Caki2 (cell line): ENCODE measurements around the gene WFDC5. TPM values are rescaled to one million over a fixed set of nuclear protein-coding genes. Genes with fewer than 3 reads are reported as not detected.

Source experiments
- DNase-seq: peaks from one replicate; pipeline ENCODE4 v3.0.0-alpha.2; 2015; ENCODE audit warnings: low read depth
- in situ Hi-C: cut with HindIII; loops from 2 replicates; pipeline ENCODE4 v1.10.0; 2016; ENCODE audit warnings: low sequenced_read_pairs, low pct_unique_long_range_greater_than_20kb, mixed read lengths
- total RNA-seq: library from RNA; depleted of rRNA; stranded (reverse); fragments of >200 nt; shearing (Covaris generic); gene quantifications from 2 replicates; pipeline ENCODE4 v1.2.3, GENCODE V29; 2014; ENCODE audit warnings: low replicate concordance

The WFDC5 gene
- total RNA-seq, 1 experiment from 2014 or later: not detected

DNA sequence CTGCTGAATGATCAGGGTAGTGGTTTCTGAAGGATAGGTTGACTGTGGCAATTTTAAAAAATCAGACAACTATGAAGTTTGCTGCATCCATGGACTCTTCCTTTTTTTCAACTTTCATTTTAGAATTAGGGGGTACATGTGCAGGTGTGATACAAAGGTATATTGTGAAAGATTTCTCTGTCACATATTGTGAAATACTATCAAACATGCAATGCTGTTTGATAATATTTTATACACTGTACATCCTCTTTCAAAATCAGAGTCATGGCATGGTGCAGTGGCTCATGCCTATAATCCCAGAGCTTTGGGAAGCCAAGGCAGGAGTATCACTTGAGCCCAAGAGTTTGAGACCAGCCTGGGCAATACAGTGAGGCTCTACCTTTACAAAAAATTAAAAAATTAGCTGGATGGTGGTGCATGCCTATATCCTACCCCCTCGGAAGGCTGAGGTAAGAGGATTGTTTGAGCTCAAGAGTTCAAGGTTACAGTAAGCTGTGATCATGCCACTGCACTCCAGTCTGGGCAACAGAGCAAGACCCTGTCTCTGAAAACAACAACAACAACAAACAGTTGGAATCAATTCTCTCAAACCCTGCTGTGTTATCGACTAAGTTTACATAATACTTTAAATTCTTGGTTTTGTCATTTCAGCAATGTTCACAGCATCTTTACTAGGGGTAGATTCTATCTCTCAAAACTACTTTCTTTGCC, 4.7 kb upstream of the WFDC5 start:
- DNase-seq: no peak
- in situ Hi-C loops: loop anchor here (25.0 kb wide), 1 partner anchor 168 kb away; no protein-coding TSS in a partner anchor

GRCh38 chr20:45118028-45118427, 3.1 kb upstream of the WFDC5 start:
- DNase-seq: no peak
- in situ Hi-C loops: loop anchor here (25.0 kb wide), 1 partner anchor 169 kb away; no protein-coding TSS in a partner anchor

GRCh38 chr20:45117581-45117980, 2.6 kb upstream of the WFDC5 start:
- in situ Hi-C loops: loop anchor here (25.0 kb wide), 1 partner anchor 170 kb away; no protein-coding TSS in a partner anchor
- no peak for DNase-seq

- in situ Hi-C loops: loop anchor here (25.0 kb wide), 1 partner anchor 171 kb away; no protein-coding TSS in a partner anchor
Measured at GRCh38 chr20:45115829-45116228, 855 bp upstream of the WFDC5 start.

GRCh38 chr20:45115386-45115774, 406 bp upstream of the WFDC5 start:
- in situ Hi-C loops: loop anchor here (25.0 kb wide), 1 partner anchor 172 kb away; no protein-coding TSS in a partner anchor
- no peak for DNase-seq

More at GRCh38 chr20:45115829-45116228, 855 bp upstream of the WFDC5 start:
- DNase-seq: no peak

GRCh38 chr20:45113865-45114264, 1.1 kb downstream of the WFDC5 start:
- in situ Hi-C loops: loop anchor here (25.0 kb wide), 1 partner anchor 173 kb away; no protein-coding TSS in a partner anchor
- DNase-seq: no peak

- in situ Hi-C loops: loop anchor here (25.0 kb wide), 1 partner anchor 175 kb away; no protein-coding TSS in a partner anchor
- no peak for DNase-seq
Measured at GRCh38 chr20:45112754-45113153, 2.2 kb downstream of the WFDC5 start.

- no peak for DNase-seq
- in situ Hi-C loops: loop anchor here (25.0 kb wide), 1 partner anchor 175 kb away; no protein-coding TSS in a partner anchor
Measured at GRCh38 chr20:45111799-45112471, 3.0 kb downstream of the WFDC5 start.

- in situ Hi-C loops: loop anchor here (25.0 kb wide), 1 partner anchor 176 kb away; no protein-coding TSS in a partner anchor
Measured at GRCh38 chr20:45111285-45111684, 3.7 kb downstream of the WFDC5 start.

GRCh38 chr20:45110301-45110700, 4.7 kb downstream of the WFDC5 start:
- in situ Hi-C loops: loop anchor here (25.0 kb wide), 1 partner anchor 177 kb away; no protein-coding TSS in a partner anchor
- DNase-seq: no peak

More at GRCh38 chr20:45111285-45111684, 3.7 kb downstream of the WFDC5 start:
- DNase-seq: no peak

DNA sequence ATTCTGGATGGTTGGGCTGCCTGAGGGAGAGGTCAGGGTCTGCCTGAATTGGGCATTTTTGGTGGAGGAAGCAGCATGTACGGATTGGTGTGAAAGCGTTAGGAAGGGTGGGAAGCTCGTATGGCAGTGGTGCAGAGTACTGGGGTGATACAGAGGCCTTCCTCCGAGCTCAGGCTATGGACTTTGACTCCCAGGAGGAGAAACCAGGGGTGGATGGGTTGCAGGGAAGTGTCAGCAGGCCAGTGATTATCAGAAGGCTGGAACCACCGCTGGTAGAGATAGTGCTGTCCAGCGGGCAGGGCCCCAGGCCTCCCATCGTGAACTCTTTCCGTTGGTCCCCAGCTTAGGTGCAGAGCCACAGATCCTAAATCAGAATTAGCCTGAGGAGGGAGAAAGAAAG, 5.3 kb downstream of the WFDC5 start:
- in situ Hi-C loops: loop anchor here (25.0 kb wide), 1 partner anchor 178 kb away; no protein-coding TSS in a partner anchor
- no peak for DNase-seq

- in situ Hi-C loops: loop anchor here (25.0 kb wide), 1 partner anchor 182 kb away; no protein-coding TSS in a partner anchor
- no peak for DNase-seq
Measured at GRCh38 chr20:45105317-45105716, 9.7 kb downstream of the WFDC5 start.

GRCh38 chr20:45104786-45105185, 10.2 kb downstream of the WFDC5 start:
- DNase-seq: peak; percentile 95
- in situ Hi-C loops: loop anchor here (25.0 kb wide), 1 partner anchor 183 kb away; no protein-coding TSS in a partner anchor

GRCh38 chr20:45103072-45103471, 11.9 kb downstream of the WFDC5 start:
- no peak for DNase-seq
- in situ Hi-C loops: loop anchor here (25.0 kb wide), 1 partner anchor 184 kb away; no protein-coding TSS in a partner anchor

DNA sequence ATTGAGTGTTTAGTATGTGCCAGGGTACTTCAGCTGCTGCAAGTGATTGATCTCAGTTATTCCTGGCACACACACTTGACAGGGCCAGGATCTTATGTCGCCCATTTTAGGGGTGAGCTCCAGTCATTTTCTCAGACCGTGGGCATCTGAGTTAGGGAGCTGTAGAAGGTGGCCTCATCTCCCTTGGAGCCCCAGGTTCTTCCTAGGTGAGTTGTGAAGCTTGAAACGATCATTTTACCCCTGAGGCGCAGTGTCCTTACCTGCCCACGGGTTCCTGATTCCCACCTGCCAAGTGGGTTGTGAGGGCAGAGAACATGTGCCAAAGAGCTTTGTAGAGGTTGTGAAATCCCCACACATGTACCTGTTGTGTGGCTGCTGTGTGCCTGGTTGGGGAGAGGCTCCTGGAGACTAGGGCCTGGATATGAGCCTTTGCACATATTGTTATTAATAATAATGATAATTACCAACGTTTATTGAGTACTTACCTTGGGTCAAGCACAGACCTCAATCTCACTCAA, 13.6 kb downstream of the WFDC5 start:
- no peak for DNase-seq
- in situ Hi-C loops: loop anchor here (25.0 kb wide), 1 partner anchor 186 kb away; no protein-coding TSS in a partner anchor

GRCh38 chr20:45100563-45101245, 14.3 kb downstream of the WFDC5 start, which contains the start of gene KCNS1:
TSS of gene KCNS1 (minus strand) at chr20:45101127. CDS start at chr20:45099236, 1,891 bp downstream.
- in situ Hi-C loops: loop anchor here (25.0 kb wide), 1 partner anchor 187 kb away; no protein-coding TSS in a partner anchor
- DNase-seq: no peak

- in situ Hi-C loops: no loop called here
- DNase-seq: no peak
Measured at GRCh38 chr20:45098103-45098773, 16.7 kb downstream of the WFDC5 start.
